ENCODE results near the gene RTTN.

GRCh38 chr18:70160073-70160678, 45.3 kb downstream of the RTTN start:
- TF ChIP-seq CTCF (IDR thresholded peaks at IDR 0.05 in 2 of 3, conservative IDR thresholded peaks at IDR 0.05 in 1 of 3; ENCODE audit: insufficient read depth in 2 of 3, low read depth in 1 of 3, low read length in 3 of 3) (no peak), ZBTB17 (CRISPR knock-in tag; IDR thresholded peaks at IDR 0.05) (no peak), GABPA (tag; conservative IDR thresholded peaks at IDR 0.05; ENCODE audit: low read depth) (no peak), POLR2AphosphoS5 (IDR thresholded peaks at IDR 0.05; ENCODE audit: control insufficient read depth, insufficient read depth, low read depth, low read length) (no peak), POLR2A (conservative IDR thresholded peaks at IDR 0.05) (no peak), USF2 (CRISPR knock-in tag; IDR thresholded peaks at IDR 0.05) (no peak), HCFC1 (IDR thresholded peaks at IDR 0.05; ENCODE audit: low read depth, low read length) (no peak)
